Liver (tissue), 9 donors: Measurements from ENCODE around the gene PFKP. TPM values are rescaled to one million over a fixed set of nuclear protein-coding genes. Genes with fewer than 3 reads are reported as not detected.

Source experiments
- DNase-seq: peaks from one replicate; pipeline ENCODE4 v3.0.0-alpha.2; 2017; ENCODE audit warnings: low spot score
- H3K27ac ChIP-seq, 2 donors: one replicate each; pipeline ENCODE4 v1.7.0; 2013; ENCODE audit warnings: inconsistent platforms in 2 of 2, low read length in 2 of 2, control low read depth in 1 of 2, low read depth in 1 of 2, mild to moderate bottlenecking in 1 of 2
- H3K27me3 ChIP-seq, 4 donors: one replicate each; pipeline versions ENCODE4 v1.6.1 to v1.7.0; 2013; ENCODE audit warnings: low read length in 3 of 4, inconsistent platforms in 1 of 4, mild to moderate bottlenecking in 1 of 4, moderate library complexity in 1 of 4; ENCODE audit not compliant: control insufficient read depth in 4 of 4, insufficient read depth in 4 of 4
- H3K36me3 ChIP-seq, 4 donors: one replicate each; pipeline versions ENCODE4 v1.6.1 to v1.7.0; 2013; ENCODE audit warnings: low read length in 3 of 4, mild to moderate bottlenecking in 3 of 4, low read depth in 1 of 4, moderate library complexity in 1 of 4; ENCODE audit not compliant: control insufficient read depth in 4 of 4, insufficient read depth in 3 of 4
- H3K4me1 ChIP-seq, 4 donors: one replicate each; pipeline versions ENCODE4 v1.6.1 to v1.7.0; 2013; ENCODE audit warnings: low read length in 3 of 4, mild to moderate bottlenecking in 3 of 4, moderate library complexity in 1 of 4; ENCODE audit not compliant: control insufficient read depth in 4 of 4, insufficient read depth in 4 of 4
- H3K4me3 ChIP-seq, 3 donors: one replicate each; pipeline versions ENCODE4 v1.6.1 to v1.7.0; 2013; ENCODE audit warnings: low read length in 3 of 3, control low read depth in 1 of 3, low read depth in 1 of 3, mild to moderate bottlenecking in 1 of 3
- H3K9ac ChIP-seq, 2 donors: one replicate each; pipeline ENCODE4 v1.7.0; 2013; ENCODE audit warnings: low read length in 2 of 2, mild to moderate bottlenecking in 2 of 2, moderate library complexity in 2 of 2, control low read depth in 1 of 2, low read depth in 1 of 2
- H3K9me3 ChIP-seq, 4 donors: one replicate each; pipeline versions ENCODE4 v1.6.1 to v1.7.0; 2013; ENCODE audit warnings: low read length in 3 of 4; ENCODE audit not compliant: control insufficient read depth in 4 of 4
- ATF3 ChIP-seq: IDR thresholded peaks from 2 replicates; pipeline ENCODE4 v1.6.1; 2016; ENCODE audit warnings: antibody characterized with exemption
- CTCF ChIP-seq: fragments of 150-350 bp; IDR thresholded peaks from 2 replicates; pipeline ENCODE4 v1.5.1; 2017; ENCODE audit warnings: improper control_type of control experiment, low read depth, low read length; ENCODE audit not compliant: missing input control
- EGR1 ChIP-seq, 2 donors: IDR thresholded peaks; 2 replicates each; pipeline ENCODE4 v1.6.1; 2016 to 2018; ENCODE audit warnings: antibody characterized with exemption in 2 of 2, low read depth in 2 of 2
- FOXA1 ChIP-seq: IDR thresholded peaks from 2 replicates; pipeline ENCODE4 v1.6.1; 2016; ENCODE audit warnings: antibody characterized with exemption
- FOXA2 ChIP-seq: IDR thresholded peaks from 2 replicates; pipeline ENCODE4 v1.6.1; 2016; ENCODE audit warnings: antibody characterized with exemption
- GABPA ChIP-seq, 2 donors: IDR thresholded peaks in 1 of 2; conservative IDR thresholded peaks in 1 of 2; 2 replicates each; pipeline ENCODE4 v1.6.1; 2016; ENCODE audit warnings: antibody characterized with exemption in 2 of 2, mild to moderate bottlenecking in 1 of 2, moderate library complexity in 1 of 2
- HNF4A ChIP-seq, 2 donors: conservative IDR thresholded peaks; 2 replicates each; pipeline ENCODE4 v1.6.1; 2016; ENCODE audit warnings: antibody characterized with exemption in 2 of 2, mild to moderate bottlenecking in 2 of 2
- HNF4G ChIP-seq: IDR thresholded peaks from 2 replicates; pipeline ENCODE4 v1.6.1; 2016; ENCODE audit warnings: antibody characterized with exemption
- JUND ChIP-seq, 2 donors: IDR thresholded peaks; 2 replicates each; pipeline ENCODE4 v1.6.1; 2016; ENCODE audit warnings: antibody characterized with exemption in 2 of 2
- MAX ChIP-seq: IDR thresholded peaks from 2 replicates; pipeline ENCODE4 v1.6.1; 2016; ENCODE audit warnings: antibody characterized with exemption
- NR2F2 ChIP-seq: IDR thresholded peaks from 2 replicates; pipeline ENCODE4 v1.6.1; 2016; ENCODE audit warnings: antibody characterized with exemption
- RAD21 ChIP-seq, 2 donors: IDR thresholded peaks; 2 replicates each; pipeline ENCODE4 v1.6.1; 2016; ENCODE audit warnings: antibody characterized with exemption in 2 of 2, mild to moderate bottlenecking in 2 of 2
- REST ChIP-seq: IDR thresholded peaks from 2 replicates; pipeline ENCODE4 v1.6.1; 2016; ENCODE audit warnings: antibody characterized with exemption, mild to moderate bottlenecking
- RXRA ChIP-seq, 2 donors: IDR thresholded peaks; 2 replicates each; pipeline ENCODE4 v1.6.1; 2017 to 2018; ENCODE audit warnings: antibody characterized with exemption in 2 of 2, mild to moderate bottlenecking in 1 of 2
- SP1 ChIP-seq: IDR thresholded peaks from 2 replicates; pipeline ENCODE4 v1.6.1; 2018; ENCODE audit warnings: antibody characterized with exemption, mild to moderate bottlenecking
- TAF1 ChIP-seq: conservative IDR thresholded peaks from 2 replicates; pipeline ENCODE4 v1.6.1; 2016; ENCODE audit warnings: antibody characterized with exemption, mild to moderate bottlenecking
- YY1 ChIP-seq: IDR thresholded peaks from 2 replicates; pipeline ENCODE4 v1.6.1; 2016; ENCODE audit warnings: antibody characterized with exemption, mild to moderate bottlenecking
- ZBTB33 ChIP-seq: IDR thresholded peaks from 2 replicates; pipeline ENCODE4 v1.6.1; 2016; ENCODE audit warnings: antibody characterized with exemption
- WGBS: extraction: QIAGEN DNeasy Blood & Tissue Kit; methylation state at CpG from one replicate; pipeline ENCODE4 v1.1.7; 2013; 5-methylcytosine and 5-hydroxymethylcytosine counted together
- polyA plus RNA-seq, 2 donors: library from polyadenylated mRNA; stranded (reverse) in 1 of 2; unstranded in 1 of 2; fragments of 200-250 nt in 1 of 2; fragments of >200 nt in 1 of 2; fragmentation: Nextera tagmentation in 1 of 2; extraction: Ambion mirVana in 1 of 2; gene quantifications; one replicate each; pipeline versions ENCODE4 v1.2.1 to v1.2.3, GENCODE V29; 2013 to 2015
- total RNA-seq, 2 donors: library from RNA; depleted of rRNA; stranded (reverse); fragments of >200 nt; gene quantifications; one replicate each; pipeline ENCODE4 v1.2.3, GENCODE V29; 2014
- donor health status: healthy.
- donor health status: healthy.
- donor health status: healthy.
- donor health status: healthy.
- donor health status: healthy.

The PFKP gene
- total and polyA plus RNA-seq, 4 donors = 1.1 to 5.0 (median 2.8) TPM

- TF ChIP-seq MAX (no peak), FOXA1 (no peak), GABPA (IDR thresholded peaks at IDR 0.05 in 1 of 2, conservative IDR thresholded peaks at IDR 0.05 in 1 of 2) (no peak), NR2F2 (no peak), RAD21 (IDR thresholded peaks at IDR 0.05) (no peak), ZBTB33 (no peak), HNF4G (no peak), JUND (IDR thresholded peaks at IDR 0.05) (no peak), RXRA (IDR thresholded peaks at IDR 0.05) (no peak), SP1 (no peak), FOXA2 (no peak), YY1 (no peak), CTCF (no peak), TAF1 (no peak), ATF3 (no peak), HNF4A (conservative IDR thresholded peaks at IDR 0.05) (no peak), REST (no peak), EGR1 (IDR thresholded peaks at IDR 0.05; ENCODE audit: low read depth in 2 of 2) (no peak)
These were observed 29.8 kb downstream of the PFKP start for GRCh38 chr10:3097160-3097559.

More at GRCh38 chr10:3097160-3097559, 29.8 kb downstream of the PFKP start:
- WGBS = 82% methylated on average over 9 of the region's 9 CpGs
- no peaks in the 10 kb centered on the region for H3K4me1 ChIP-seq
- H3K9me3 ChIP-seq = no peaks in the 10 kb centered on the region
- H3K36me3 ChIP-seq = no peaks in the 10 kb centered on the region
- no peak overlapping the region for H3K27ac ChIP-seq
- no peak overlapping the region for H3K9ac ChIP-seq
- peaks cover 0 to 2% (median 0%) of the 10 kb centered on the region in 4 donors for H3K27me3 ChIP-seq
- no peak overlapping the region for H3K4me3 ChIP-seq
- no peak for DNase-seq
